Keratinocyte (primary cell): Measurements from ENCODE around the gene SLC27A2. TPM values are rescaled to one million over a fixed set of nuclear protein-coding genes. Genes with fewer than 3 reads are reported as not detected.

ENCODE experiments used
- DNase-seq: peaks from one replicate; pipeline ENCODE4 v3.0.0-alpha.2; 2011; ENCODE audit warnings: low read depth, missing footprints, low spot score
- FAIRE-seq: peaks from 2 replicates; lab custom pipeline; 2011; peaks lifted over from hg19 to GRCh38; lab: Jason Lieb, UNC
- H2AFZ ChIP-seq: 2 replicates; pipeline ENCODE4 v1.6.0; 2012; ENCODE audit warnings: low read length, control low read depth, inconsistent platforms; ENCODE audit not compliant: control insufficient read depth
- H3K27ac ChIP-seq: 2 replicates; pipeline ENCODE4 v1.5.1; 2011; ENCODE audit warnings: low read length; ENCODE audit not compliant: control insufficient read depth, insufficient read depth
- H3K27me3 ChIP-seq: 3 replicates; pipeline ENCODE4 v1.6.0; 2011; ENCODE audit warnings: low read length; ENCODE audit not compliant: control insufficient read depth, insufficient read depth; ENCODE audit errors: extremely low read depth
- H3K36me3 ChIP-seq, 2 experiments: 2 replicates in 1 of 2; 3 replicates in 1 of 2; pipeline ENCODE4 v1.5.1; 2011; ENCODE audit warnings: low read length in 2 of 2, mild to moderate bottlenecking in 1 of 2; ENCODE audit not compliant: control insufficient read depth in 2 of 2, insufficient read depth in 2 of 2; ENCODE audit errors: extremely low read depth in 1 of 2
- H3K4me1 ChIP-seq: 3 replicates; pipeline ENCODE4 v1.5.1; 2011; ENCODE audit warnings: low read length; ENCODE audit not compliant: control insufficient read depth, insufficient read depth; ENCODE audit errors: extremely low read depth
- H3K4me2 ChIP-seq: 3 replicates; pipeline ENCODE4 v1.6.0; 2011; ENCODE audit warnings: low read depth, low read length; ENCODE audit not compliant: control insufficient read depth, insufficient read depth; ENCODE audit errors: extremely low read depth
- H3K4me3 ChIP-seq, 3 experiments: fragments of 200-600 bp in 1 of 3; sonication (generic) in 1 of 3; 2 replicates in 2 of 3; 3 replicates in 1 of 3; pipeline ENCODE4 v1.5.1; 2011 to 2016; ENCODE audit warnings: low read length in 3 of 3, mild to moderate bottlenecking in 3 of 3, control low read depth in 2 of 3, inconsistent platforms in 1 of 3, low read depth in 1 of 3, mixed read lengths in 1 of 3, mixed run types in 1 of 3, moderate library complexity in 1 of 3; ENCODE audit not compliant: control insufficient read depth in 2 of 3, insufficient read depth in 2 of 3; ENCODE audit errors: extremely low read depth in 1 of 3
- H3K79me2 ChIP-seq: 2 replicates; pipeline ENCODE4 v1.6.0; 2012; ENCODE audit warnings: low read length; ENCODE audit not compliant: control insufficient read depth, insufficient read depth
- H3K9ac ChIP-seq: 3 replicates; pipeline ENCODE4 v1.6.0; 2011; ENCODE audit warnings: low read length; ENCODE audit not compliant: control insufficient read depth, insufficient read depth; ENCODE audit errors: extremely low read depth
- H3K9me1 ChIP-seq: 3 replicates; pipeline ENCODE4 v1.6.0; 2011; ENCODE audit warnings: low read length; ENCODE audit not compliant: control insufficient read depth, insufficient read depth; ENCODE audit errors: extremely low read depth
- H3K9me3 ChIP-seq: 2 replicates; pipeline ENCODE4 v1.5.1; 2012; ENCODE audit warnings: low read depth, low read length; ENCODE audit not compliant: control insufficient read depth
- H4K20me1 ChIP-seq: 3 replicates; pipeline ENCODE4 v1.6.0; 2011; ENCODE audit warnings: low read length; ENCODE audit not compliant: control insufficient read depth, insufficient read depth; ENCODE audit errors: extremely low read depth
- EZH2 ChIP-seq: IDR thresholded peaks from one replicate; pipeline ENCODE4 v1.6.1; 2012; ENCODE audit warnings: inconsistent platforms, mild to moderate bottlenecking, low read length, moderate library complexity
- dilution Hi-C: fragments of 300-500 bp; cut with MboI; formaldehyde crosslinking; loops from one replicate; pipeline ENCODE4 v1.7.0; 2020; ENCODE audit warnings: low sequenced_read_pairs; ENCODE audit not compliant: extremely low pct_ligation_motif_present
- polyA plus RNA-seq, 5 experiments: library from polyadenylated mRNA; depleted of rRNA in 3 of 5; stranded (reverse) in 3 of 5; stranded (forward) in 1 of 5; unstranded in 1 of 5; fragments of >200 nt; gene quantifications; 1 replicate in 1 of 5; 2 replicates in 3 of 5; 3 replicates in 1 of 5; pipeline versions ENCODE4 v1.2.1 to v1.2.3, GENCODE V29; 2011 to 2012; ENCODE audit warnings: missing spikeins in 2 of 5, low read depth in 1 of 5, low replicate concordance in 1 of 5
- TF ChIP-seq, protein P1 (sequence below), 3 experiments: IDR thresholded peaks in 1 of 3; conservative IDR thresholded peaks in 1 of 3; optimal IDR thresholded peaks in 1 of 3; 2 replicates in 2 of 3; 3 replicates in 1 of 3; pipeline versions ENCODE3 to v1.5.1; 2011; ENCODE audit warnings: low read length in 3 of 3, mild to moderate bottlenecking in 3 of 3, moderate library complexity in 2 of 3, control low read depth in 1 of 3, inconsistent platforms in 1 of 3; ENCODE audit not compliant: insufficient read depth in 2 of 3; ENCODE audit errors: extremely low read depth in 1 of 3

The SLC27A2 gene
- polyA plus RNA-seq, 1 donor (not counting 4 experiments of a cell fraction or from before 2014, with no cell fraction given) = 0.34 TPM

DNA sequence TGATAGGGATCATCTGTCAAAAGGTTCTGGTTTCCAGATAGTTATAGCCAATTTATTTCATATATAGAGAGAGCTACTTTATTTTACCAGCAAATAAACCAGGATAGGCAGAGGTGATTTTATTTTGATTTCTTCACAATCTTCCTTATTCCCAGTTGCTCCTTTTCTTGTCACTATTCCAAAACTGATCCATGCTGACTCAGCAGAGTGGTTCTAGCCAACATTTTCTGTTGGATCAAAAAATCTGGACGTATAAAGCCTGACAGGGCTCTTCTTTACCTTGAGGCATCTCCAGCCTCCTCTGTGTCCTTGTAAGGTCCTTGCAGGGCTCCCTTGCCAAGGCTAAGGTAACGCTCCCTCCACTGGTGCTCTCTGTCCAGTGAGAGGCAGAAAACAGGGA is 67.7 kb downstream of the SLC27A2 start:
- no peaks in the 10 kb centered on the region for H4K20me1 ChIP-seq
- no peak overlapping the region for H3K27ac ChIP-seq
- DNase-seq (no peak), FAIRE-seq (no peak)
- dilution Hi-C loops = no loop called here
- H3K36me3 ChIP-seq = no peaks in the 10 kb centered on the region
- H3K9me3 ChIP-seq = no peaks in the 10 kb centered on the region
- peaks cover 6% of the 10 kb centered on the region for H3K4me1 ChIP-seq
- no peak overlapping the region for H3K4me2 ChIP-seq
- TF ChIP-seq, protein P1, sequence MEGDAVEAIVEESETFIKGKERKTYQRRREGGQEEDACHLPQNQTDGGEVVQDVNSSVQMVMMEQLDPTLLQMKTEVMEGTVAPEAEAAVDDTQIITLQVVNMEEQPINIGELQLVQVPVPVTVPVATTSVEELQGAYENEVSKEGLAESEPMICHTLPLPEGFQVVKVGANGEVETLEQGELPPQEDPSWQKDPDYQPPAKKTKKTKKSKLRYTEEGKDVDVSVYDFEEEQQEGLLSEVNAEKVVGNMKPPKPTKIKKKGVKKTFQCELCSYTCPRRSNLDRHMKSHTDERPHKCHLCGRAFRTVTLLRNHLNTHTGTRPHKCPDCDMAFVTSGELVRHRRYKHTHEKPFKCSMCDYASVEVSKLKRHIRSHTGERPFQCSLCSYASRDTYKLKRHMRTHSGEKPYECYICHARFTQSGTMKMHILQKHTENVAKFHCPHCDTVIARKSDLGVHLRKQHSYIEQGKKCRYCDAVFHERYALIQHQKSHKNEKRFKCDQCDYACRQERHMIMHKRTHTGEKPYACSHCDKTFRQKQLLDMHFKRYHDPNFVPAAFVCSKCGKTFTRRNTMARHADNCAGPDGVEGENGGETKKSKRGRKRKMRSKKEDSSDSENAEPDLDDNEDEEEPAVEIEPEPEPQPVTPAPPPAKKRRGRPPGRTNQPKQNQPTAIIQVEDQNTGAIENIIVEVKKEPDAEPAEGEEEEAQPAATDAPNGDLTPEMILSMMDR (optimal IDR thresholded peaks at IDR 0.05 in 1 of 3, IDR thresholded peaks at IDR 0.05 in 1 of 3, conservative IDR thresholded peaks at IDR 0.05 in 1 of 3; ENCODE audit: extremely low read depth in 1 of 3, insufficient read depth in 2 of 3, low read length in 3 of 3) = no peak
- TF ChIP-seq EZH2 = no peak
- H3K27me3 ChIP-seq = no peaks in the 10 kb centered on the region
- no peaks in the 10 kb centered on the region for H3K9me1 ChIP-seq
- H3K9ac ChIP-seq = no peak overlapping the region
- H3K4me3 ChIP-seq = no peak overlapping the region
- H3K79me2 ChIP-seq = no peaks in the 10 kb centered on the region
- H2AFZ ChIP-seq = no peak overlapping the region

DNA sequence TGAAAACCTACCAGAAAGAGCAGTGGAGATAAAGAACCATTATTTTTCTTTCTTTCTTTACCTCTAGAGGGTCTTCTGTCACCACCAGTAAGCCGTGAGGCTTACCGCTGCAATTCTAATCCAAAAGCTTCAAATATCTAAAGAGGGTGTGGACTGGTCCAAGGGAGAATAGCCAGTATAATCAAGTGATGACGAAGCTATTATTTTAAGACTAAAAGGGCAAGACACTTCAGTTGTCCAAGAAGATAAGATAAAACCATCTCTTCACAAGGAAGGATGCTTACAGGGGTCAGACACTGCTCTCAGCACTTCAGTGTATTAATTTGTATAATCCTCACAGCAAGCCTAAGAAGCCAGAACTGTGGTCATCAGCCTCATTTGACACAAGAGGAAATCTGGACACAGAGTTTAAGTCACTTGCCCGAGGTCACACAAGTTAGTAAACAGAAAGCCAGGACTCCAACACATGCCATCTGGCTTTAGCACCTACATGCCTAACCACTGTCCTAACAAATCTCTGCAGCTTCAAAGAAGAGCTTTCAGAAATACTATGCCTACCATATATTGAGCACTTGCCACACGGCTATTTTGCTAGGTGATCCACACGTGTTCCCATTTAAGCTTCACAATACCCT is 68.9 kb downstream of the SLC27A2 start:
- H3K4me2 ChIP-seq = no peak overlapping the region
- peaks cover 6% of the 10 kb centered on the region for H3K4me1 ChIP-seq
- H3K9me1 ChIP-seq = no peaks in the 10 kb centered on the region
- dilution Hi-C loops = no loop called here
- H3K27me3 ChIP-seq = no peaks in the 10 kb centered on the region
- H3K27ac ChIP-seq = no peak overlapping the region
- no peaks in the 10 kb centered on the region for H4K20me1 ChIP-seq
- FAIRE-seq (no peak), DNase-seq (no peak)
- no peaks in the 10 kb centered on the region for H3K9me3 ChIP-seq
- H3K79me2 ChIP-seq = no peaks in the 10 kb centered on the region
- no peak overlapping the region for H3K9ac ChIP-seq
- H2AFZ ChIP-seq = no peak overlapping the region
- TF ChIP-seq EZH2 = no peak
- TF ChIP-seq, protein P1 (optimal IDR thresholded peaks at IDR 0.05 in 1 of 3, IDR thresholded peaks at IDR 0.05 in 1 of 3, conservative IDR thresholded peaks at IDR 0.05 in 1 of 3; ENCODE audit: extremely low read depth in 1 of 3, insufficient read depth in 2 of 3, low read length in 3 of 3) = no peak
- H3K36me3 ChIP-seq = no peaks in the 10 kb centered on the region
- no peak overlapping the region for H3K4me3 ChIP-seq
